ENCODE results near the gene VCL.

DNA sequence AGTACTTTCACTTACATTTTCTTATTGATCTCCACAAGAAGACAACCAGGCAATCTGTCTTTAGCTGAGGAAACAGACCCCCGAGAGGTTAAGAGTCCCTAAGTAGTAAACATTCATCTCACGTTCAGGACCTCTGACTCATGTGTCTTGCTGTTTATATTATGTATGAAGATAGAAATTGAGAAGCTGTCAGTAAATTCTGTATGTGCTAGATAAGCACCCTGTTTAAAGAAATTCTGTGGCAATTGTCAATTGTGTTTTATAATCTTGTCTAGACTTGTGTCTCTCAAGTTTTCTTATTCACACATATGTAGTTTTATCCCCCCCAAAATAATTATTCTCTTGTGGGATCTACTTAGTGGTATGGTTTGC is 167.6 kb downstream of the VCL start:
- TF ChIP-seq POLR2AphosphoS5 (IDR thresholded peaks at IDR 0.05; ENCODE audit: borderline replicate concordance, low read depth, low read length) (no peak), EZH2 (IDR thresholded peaks at IDR 0.05) (no peak)

All from SK-N-MC (cell line).